Stomach (tissue), 9 donors: ENCODE data around the gene RECQL. TPM values are rescaled to one million over a fixed set of nuclear protein-coding genes. Genes with fewer than 3 reads are reported as not detected.

Source experiments
- DNase-seq, 2 donors: peaks; one replicate each; pipeline versions ENCODE4 v3.0.0 to v3.0.0-alpha.2; 2013 to 2019
- H3K27ac ChIP-seq, 5 donors: fragments of 200-600 bp in 4 of 5; sonication (generic) in 4 of 5; one replicate each; pipeline ENCODE4 v1.5.1; 2013 to 2019; ENCODE audit warnings: mild to moderate bottlenecking in 1 of 5, moderate library complexity in 1 of 5
- H3K27me3 ChIP-seq, 3 donors: fragments of 200-600 bp; sonication (generic); one replicate each; pipeline ENCODE4 v1.5.1; 2017 to 2019; ENCODE audit warnings: mixed run types in 1 of 3
- H3K36me3 ChIP-seq, 4 donors: fragments of 200-600 bp; sonication (generic); 1 replicate in 3 of 4; 2 replicates in 1 of 4; pipeline ENCODE4 v1.5.1; 2016 to 2019
- H3K4me1 ChIP-seq, 4 donors: fragments of 200-600 bp; sonication (generic); one replicate each; pipeline ENCODE4 v1.5.1; 2016 to 2019
- H3K4me3 ChIP-seq, 4 donors: fragments of 200-600 bp; sonication (generic) in 3 of 4; one replicate each; pipeline ENCODE4 v1.5.1; 2016 to 2019; ENCODE audit warnings: mild to moderate bottlenecking in 1 of 4
- H3K9me3 ChIP-seq, 4 donors: fragments of 200-600 bp; sonication (generic); one replicate each; pipeline ENCODE4 v1.5.1; 2016 to 2019
- CTCF ChIP-seq, 7 experiments: fragments of 450-650 bp in 4 of 7; fragments of 200-600 bp in 3 of 7; sonication (generic) in 3 of 7; IDR thresholded peaks; one replicate each; pipeline ENCODE4 v1.5.1; 2016 to 2019; ENCODE audit warnings: antibody characterized with exemption in 7 of 7, control low read depth in 2 of 7, mild to moderate bottlenecking in 1 of 7
- EP300 ChIP-seq: sonication (generic); formaldehyde crosslinking; IDR thresholded peaks from one replicate; pipeline ENCODE4 v1.6.1; 2017; ENCODE audit warnings: antibody characterized with exemption
- POLR2A ChIP-seq, 4 donors: fragments of 450-650 bp; IDR thresholded peaks; one replicate each; pipeline ENCODE4 v1.6.1; 2016; ENCODE audit warnings: antibody characterized with exemption in 4 of 4, control low read depth in 2 of 4, mild to moderate bottlenecking in 1 of 4, moderate library complexity in 1 of 4
- POLR2AphosphoS5 ChIP-seq, 3 donors: sonication (generic); formaldehyde crosslinking; IDR thresholded peaks; one replicate each; pipeline ENCODE4 v1.6.1; 2016; ENCODE audit warnings: antibody characterized with exemption in 3 of 3
- WGBS, 5 donors: extraction: QIAGEN DNeasy Blood & Tissue Kit in 3 of 5; methylation state at CpG; one replicate each; pipeline versions ENCODE4 v1.1.5 to v1.1.7; 2013 to 2018; 5-methylcytosine and 5-hydroxymethylcytosine counted together
- intact Hi-C: fragments of 100-400 bp; cut with DNase I; formaldehyde crosslinking; loops from one replicate; pipeline ENCODE4 v1.15.1; 2023; ENCODE audit warnings: low total_unique reads
- polyA plus RNA-seq, 3 donors: library from polyadenylated mRNA; stranded (reverse); fragments of 200-250 nt; gene quantifications; one replicate each; pipeline ENCODE4 v1.2.3, GENCODE V29; 2013
- total RNA-seq, 5 donors: library from RNA; depleted of rRNA; stranded (reverse); fragments of >200 nt; gene quantifications; one replicate each; pipeline versions ENCODE4 v1.1.0 to v1.2.3, GENCODE V29; 2014 to 2016
- donor health status: healthy with polysubstance abuse.
- donor health status: Bipolar disorder and iron deficiency.
- donor health status: healthy.

RECQL gene
- total and polyA plus RNA-seq, 8 donors: 4.3 to 56.5 (median 12.7) TPM

DNA sequence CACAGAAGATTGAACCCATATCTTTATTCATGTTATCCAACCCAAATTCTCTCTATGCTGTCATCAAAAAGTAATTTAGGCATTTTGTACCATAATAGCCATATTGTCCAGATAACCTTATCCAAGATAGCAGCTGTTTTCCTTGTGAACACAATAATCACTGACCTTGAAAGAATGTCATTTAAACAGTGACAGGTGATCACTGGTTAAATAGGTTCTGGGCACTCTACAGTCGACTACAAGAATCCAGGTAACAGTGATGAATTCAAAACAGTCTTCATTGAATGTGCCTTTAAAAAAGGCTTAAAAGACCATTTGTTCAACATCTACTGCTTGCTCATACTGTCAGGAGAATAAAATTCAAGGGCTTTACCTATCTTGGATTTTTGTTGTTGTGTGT is 20.1 kb upstream of the RECQL start:
- no peak for DNase-seq
- H3K27me3 ChIP-seq: no peaks in the 10 kb centered on the region
- intact Hi-C loops: no loop called here
- H3K36me3 ChIP-seq: peaks cover 0 to 25% (median 9%) of the 10 kb centered on the region in 4 donors
- TF ChIP-seq EP300: no peak
- no peak for TF ChIP-seq CTCF (IDR thresholded peaks at IDR 0.05)
- no peak for TF ChIP-seq POLR2A (IDR thresholded peaks at IDR 0.05)
- TF ChIP-seq POLR2AphosphoS5 (IDR thresholded peaks at IDR 0.05): no peak
- H3K27ac ChIP-seq: no peak overlapping the region
- no peaks in the 10 kb centered on the region for H3K4me1 ChIP-seq
- H3K9me3 ChIP-seq: no peaks in the 10 kb centered on the region
- H3K4me3 ChIP-seq: no peak overlapping the region
- 12 to 37% (median 26%) methylated on average over 1 of the region's 1 CpG for WGBS, 5 donors

DNA sequence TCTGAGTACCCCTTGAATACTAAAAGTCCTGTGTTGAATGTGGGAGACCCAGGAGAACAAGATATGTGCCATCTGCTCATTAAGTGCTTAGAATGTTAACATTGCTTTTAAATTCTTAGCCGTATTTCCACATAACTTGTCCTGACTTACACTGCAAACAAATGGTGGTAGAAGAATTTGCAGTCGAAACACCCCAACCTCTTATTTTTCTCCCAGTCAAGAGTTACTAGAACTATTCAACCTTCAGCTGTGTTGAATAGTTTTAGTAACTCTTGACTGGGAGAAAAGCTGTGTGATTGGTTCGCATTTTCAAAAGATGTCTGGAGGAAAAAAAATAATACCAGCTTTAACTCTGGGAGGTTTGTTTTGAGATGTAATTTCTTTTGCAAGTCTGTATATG is 17.0 kb upstream of the RECQL start:
- TF ChIP-seq EP300: no peak
- TF ChIP-seq POLR2A (IDR thresholded peaks at IDR 0.05): no peak
- TF ChIP-seq POLR2AphosphoS5 (IDR thresholded peaks at IDR 0.05): no peak
- TF ChIP-seq CTCF (IDR thresholded peaks at IDR 0.05): no peak
- H3K4me3 ChIP-seq: no peak overlapping the region
- H3K27me3 ChIP-seq: no peaks in the 10 kb centered on the region
- DNase-seq: no peak
- peaks cover 9 to 56% (median 39%) of the 10 kb centered on the region in 4 donors for H3K36me3 ChIP-seq
- WGBS, 5 donors: 84 to 94% (median 91%) methylated on average over 3 of the region's 3 CpGs
- no peak overlapping the region for H3K27ac ChIP-seq
- no peaks in the 10 kb centered on the region for H3K9me3 ChIP-seq
- H3K4me1 ChIP-seq: no peaks in the 10 kb centered on the region
- intact Hi-C loops: no loop called here

DNA sequence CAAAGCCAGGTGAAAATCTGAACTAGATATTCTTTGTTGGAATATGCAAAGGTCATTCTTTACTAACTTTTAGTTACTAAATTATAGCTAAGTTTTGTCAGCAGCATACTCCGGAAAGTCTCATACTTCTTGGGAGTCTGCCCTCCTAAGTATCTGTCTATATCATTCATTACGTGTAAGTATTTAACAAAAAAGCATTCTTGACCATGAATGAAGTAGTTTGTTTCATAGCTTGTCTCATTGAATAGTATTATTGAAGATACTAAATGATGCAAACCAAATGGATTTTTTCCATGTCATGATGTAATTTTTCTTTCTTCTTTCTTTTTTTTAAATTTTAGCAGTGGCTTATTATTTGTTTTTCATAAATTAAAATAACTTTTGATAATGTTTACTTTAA is 14.8 kb upstream of the RECQL start:
- Histone ChIP-seq H3K27me3 (no peaks in the 10 kb centered on the region), H3K9me3 (no peaks in the 10 kb centered on the region), H3K36me3 (peaks cover 9 to 75% (median 57%) of the 10 kb centered on the region in 4 donors), H3K4me1 (no peaks in the 10 kb centered on the region), H3K4me3 (no peak overlapping the region), H3K27ac (no peak overlapping the region)
- 91 to 98% (median 94%) methylated on average over 2 of the region's 2 CpGs for WGBS, 5 donors
- intact Hi-C loops: no loop called here
- no peak for DNase-seq
- TF ChIP-seq EP300 (no peak), CTCF (IDR thresholded peaks at IDR 0.05) (no peak), POLR2A (IDR thresholded peaks at IDR 0.05) (no peak), POLR2AphosphoS5 (IDR thresholded peaks at IDR 0.05) (no peak)

- whole genome bisulfite sequencing, 5 donors: 38 to 45% (median 43%) methylated on average over 2 of the region's 2 CpGs
- peaks cover 0 to 11% (median 5%) of the 10 kb centered on the region in 4 donors for H3K4me1 ChIP-seq
- no peaks in the 10 kb centered on the region for H3K9me3 ChIP-seq
- H3K27ac ChIP-seq: no peak overlapping the region
- no peak overlapping the region for H3K4me3 ChIP-seq
- DNase-seq: peak in 1 of 2 donors; percentile 8
- peaks cover 0 to 65% (median 50%) of the 10 kb centered on the region in 4 donors for H3K36me3 ChIP-seq
- intact Hi-C loops: no loop called here
- no peaks in the 10 kb centered on the region for H3K27me3 ChIP-seq
- no peak for TF ChIP-seq POLR2AphosphoS5 (IDR thresholded peaks at IDR 0.05)
- TF ChIP-seq EP300: no peak
- TF ChIP-seq POLR2A (IDR thresholded peaks at IDR 0.05): no peak
- no peak for TF ChIP-seq CTCF (IDR thresholded peaks at IDR 0.05)
These were observed 8.3 kb upstream of the RECQL start for GRCh38 chr12:21509768-21510167.
